ENCODE measurements around the gene TMEM150A.
"Not testable (repeated sequence)": the region's sequence is repeated elsewhere in the genome, so short reads cannot be mapped to it uniquely, and the experiment has no call there.

The TMEM150A gene

GRCh38 chr2:85592299-85592698 lies 10.2 kb downstream of the TMEM150A start:
- not testable (repeated sequence) for DNase-seq

GRCh38 chr2:85591563-85591962 lies 10.9 kb downstream of the TMEM150A start:
- no peak for DNase-seq

- no peak for DNase-seq
Measured at GRCh38 chr2:85590950-85591349, 11.5 kb downstream of the TMEM150A start.

DNA sequence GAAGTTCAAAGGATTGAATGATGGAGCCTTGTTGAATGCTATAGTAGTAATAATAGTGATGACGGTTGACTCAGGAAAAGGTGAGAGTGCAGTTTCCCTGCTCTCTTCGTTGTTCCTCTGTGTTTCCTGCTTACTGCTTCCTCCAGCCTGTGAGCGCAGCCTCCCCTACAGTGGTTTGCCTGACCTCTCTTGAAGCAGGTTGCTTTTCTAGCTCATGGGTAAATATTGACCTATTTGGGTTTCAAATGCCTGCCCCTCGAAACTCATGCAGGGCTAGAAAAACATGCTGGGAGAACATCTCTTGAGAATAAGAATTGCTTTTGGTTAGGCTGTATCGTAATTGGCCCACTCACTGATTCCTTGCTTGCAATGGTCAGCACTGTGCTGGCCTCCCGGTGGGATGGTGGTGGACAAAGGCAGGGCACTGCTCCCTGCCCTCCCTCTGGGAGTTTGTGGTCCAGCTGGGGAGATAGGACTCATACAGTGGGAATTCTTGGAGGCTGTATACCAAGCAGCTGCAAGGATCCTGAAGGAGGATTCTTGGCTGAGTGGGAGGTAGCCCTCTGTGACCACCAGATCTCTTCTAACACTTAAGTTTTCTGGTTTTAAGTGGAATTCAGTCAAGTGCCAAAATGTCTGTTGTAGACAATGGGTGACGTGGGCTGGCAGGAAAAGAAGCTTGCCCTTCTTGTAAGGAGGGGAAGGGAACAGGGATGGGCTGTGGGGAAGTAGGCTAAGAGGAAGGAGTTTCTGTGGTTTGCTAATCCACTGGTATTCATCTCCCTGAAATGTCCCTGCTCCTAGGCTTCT lies 12.3 kb downstream of the TMEM150A start:
- peak; percentile 83 to 87 (median 83) for DNase-seq

DNA sequence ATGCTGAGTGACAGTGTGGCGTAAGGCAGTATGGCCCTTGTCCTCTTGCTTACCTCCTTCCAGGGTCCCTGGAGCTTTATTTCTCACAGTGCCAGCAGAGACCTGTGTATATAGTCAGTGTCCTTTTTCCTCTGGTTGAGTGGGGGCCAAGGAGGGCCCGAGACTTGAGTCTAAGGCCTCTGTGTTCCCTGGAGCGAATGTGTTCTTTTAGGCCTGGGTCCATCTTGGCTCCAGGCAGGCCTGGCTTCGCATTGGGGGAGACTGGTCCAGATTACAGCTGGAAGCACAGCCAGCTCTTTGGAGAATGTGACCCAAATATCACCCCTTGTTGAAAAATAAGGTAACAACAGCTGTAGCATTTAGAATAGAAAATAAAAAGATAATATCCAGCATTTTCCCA lies 13.3 kb downstream of the TMEM150A start:
- DNase-seq = no peak

- DNase-seq = no peak
Measured at GRCh38 chr2:85588645-85589044, 13.9 kb downstream of the TMEM150A start.

DNA sequence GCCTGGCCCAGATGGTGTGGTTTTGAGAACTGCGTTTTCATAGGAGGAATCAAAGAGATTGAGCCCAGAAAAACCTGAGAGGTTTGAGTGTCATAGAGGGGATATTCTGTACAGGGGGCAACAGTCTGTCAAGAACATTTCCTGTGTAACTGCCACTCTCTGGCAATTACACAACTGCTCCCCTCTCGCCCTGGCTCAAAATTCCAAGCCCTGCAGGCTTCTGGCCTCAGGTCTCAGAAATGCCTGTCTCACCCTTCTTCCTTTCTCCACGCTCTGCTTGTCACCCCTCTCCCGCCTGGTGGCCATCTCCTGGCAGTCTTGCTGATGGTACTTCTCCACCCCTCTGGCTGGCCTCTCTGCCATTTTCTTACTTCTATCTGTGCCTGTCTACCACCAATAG lies 14.3 kb downstream of the TMEM150A start:
- peak in 1 of 3 donors; percentile 35 for DNase-seq

DNA sequence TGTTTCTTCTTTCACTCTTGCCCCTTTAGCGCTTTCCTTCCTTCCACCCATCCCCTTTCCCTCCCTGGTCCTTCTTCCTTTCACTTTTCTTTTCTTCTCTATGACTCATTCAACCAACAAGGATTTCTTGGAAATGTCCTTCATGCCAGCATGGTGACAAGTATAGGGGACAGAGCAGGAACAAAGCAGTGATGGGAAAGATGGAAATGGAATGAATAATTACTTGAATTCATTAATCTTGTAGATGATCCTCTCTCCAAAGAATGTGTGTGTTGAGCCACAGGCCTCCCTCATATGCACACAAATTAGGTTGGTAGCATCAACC lies 16.8 kb downstream of the TMEM150A start:
- DNase-seq = peak; percentile 55 to 86 (median 59)

GRCh38 chr2:85584857-85585780 lies 17.4 kb downstream of the TMEM150A start:
- peak in 1 of 3 donors; percentile 54 for DNase-seq

- peak in 2 of 3 donors; percentile 45 to 63 for DNase-seq
Measured at GRCh38 chr2:85584354-85584856, 18.1 kb downstream of the TMEM150A start, which contains the start of gene VAMP5. Gene VAMP5, plus strand, starts transcription at chr2:85584431. Its CDS starts 60 bp downstream, at chr2:85584491.

DNA sequence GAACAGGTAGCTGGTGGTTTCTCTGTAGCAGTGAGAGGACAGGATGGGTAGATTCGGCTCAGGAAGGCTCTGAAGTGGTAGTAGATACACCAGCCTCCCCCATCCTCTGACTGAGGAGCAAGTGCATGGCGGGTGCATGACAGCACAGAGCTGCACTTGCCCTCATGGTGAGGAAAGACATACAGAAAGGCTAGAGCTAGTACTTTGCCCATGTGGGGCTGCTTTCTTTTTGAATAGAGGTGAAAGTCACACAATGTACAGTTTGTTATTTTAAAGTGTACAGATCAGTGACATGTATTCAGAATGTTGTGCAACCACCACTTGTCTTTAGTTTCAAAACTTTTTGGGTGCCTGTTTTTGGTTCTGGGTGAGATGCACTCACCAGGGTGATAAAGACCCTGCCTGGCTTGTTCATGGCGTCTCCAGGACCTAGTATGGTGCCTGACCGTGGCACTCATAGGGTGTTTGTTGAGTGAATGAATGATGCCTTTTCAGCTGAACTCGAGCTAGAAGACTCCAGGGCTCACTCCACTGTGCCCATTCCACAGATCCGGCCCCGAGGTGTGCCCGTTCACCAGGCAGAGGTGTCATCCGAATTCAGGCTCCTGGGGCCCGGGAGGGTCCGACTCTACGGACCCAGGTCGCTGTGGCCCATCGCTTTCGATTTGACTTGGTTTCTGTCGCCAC lies 18.7 kb downstream of the TMEM150A start:
- DNase-seq = no peak

DNA sequence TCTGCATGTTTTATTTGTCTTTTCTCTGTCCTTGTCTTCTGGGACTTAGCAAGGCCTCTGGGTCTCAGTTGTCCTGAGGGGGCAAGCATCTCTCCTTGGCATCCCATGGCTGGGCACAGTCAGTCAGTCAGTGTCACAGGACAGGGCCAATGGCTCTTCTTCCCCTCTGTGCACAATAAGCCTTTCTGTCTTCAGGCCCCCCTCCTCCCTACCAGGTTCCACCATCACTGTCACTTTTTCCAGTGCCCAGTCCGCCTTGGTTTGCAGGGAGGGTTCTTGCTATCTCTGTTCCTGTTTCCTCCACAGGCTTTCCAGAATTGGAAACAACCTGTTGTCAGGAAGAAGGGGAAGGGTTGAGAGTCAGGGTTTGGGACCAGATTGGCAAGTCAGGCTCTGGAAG lies 20.0 kb downstream of the TMEM150A start:
- peak in 1 of 3 donors; percentile 45 for DNase-seq

GRCh38 chr2:85580206-85580605 lies 22.3 kb downstream of the TMEM150A start:
- DNase-seq = no peak

DNA sequence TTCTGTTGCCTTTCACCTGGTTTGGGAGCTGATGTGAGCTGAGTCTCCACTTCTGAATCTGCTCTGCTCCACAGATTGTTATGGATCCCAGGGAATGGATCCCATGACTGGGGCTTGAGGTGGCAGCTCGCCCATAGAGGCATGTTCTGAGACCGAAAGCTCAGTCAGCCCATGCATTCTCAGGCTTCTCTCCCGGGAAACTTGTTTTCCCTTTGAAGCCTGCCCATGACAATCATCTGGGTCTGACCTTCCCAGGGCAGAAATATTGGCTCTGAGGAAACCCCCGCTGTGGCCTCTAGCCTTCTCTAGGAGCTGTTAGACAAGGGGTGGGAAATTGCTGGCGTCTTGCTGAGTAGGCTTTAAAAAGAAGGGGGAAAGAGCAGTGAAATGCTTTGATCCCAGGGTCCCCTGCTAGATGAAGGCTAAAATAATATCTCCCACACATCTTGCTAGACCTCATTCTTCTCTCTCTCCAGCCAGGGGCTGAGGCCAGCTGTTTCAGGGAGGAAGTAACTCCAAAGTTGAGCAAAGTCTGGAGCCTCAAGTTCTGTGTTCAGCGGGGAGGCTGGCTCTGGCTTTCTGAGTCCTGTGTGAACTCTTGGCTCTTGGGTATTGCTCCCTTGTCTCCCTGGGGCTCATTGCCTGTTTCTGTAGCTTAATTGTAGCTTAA lies 23.1 kb downstream of the TMEM150A start:
- DNase-seq = peak; percentile 70 to 72 (median 71)

DNA sequence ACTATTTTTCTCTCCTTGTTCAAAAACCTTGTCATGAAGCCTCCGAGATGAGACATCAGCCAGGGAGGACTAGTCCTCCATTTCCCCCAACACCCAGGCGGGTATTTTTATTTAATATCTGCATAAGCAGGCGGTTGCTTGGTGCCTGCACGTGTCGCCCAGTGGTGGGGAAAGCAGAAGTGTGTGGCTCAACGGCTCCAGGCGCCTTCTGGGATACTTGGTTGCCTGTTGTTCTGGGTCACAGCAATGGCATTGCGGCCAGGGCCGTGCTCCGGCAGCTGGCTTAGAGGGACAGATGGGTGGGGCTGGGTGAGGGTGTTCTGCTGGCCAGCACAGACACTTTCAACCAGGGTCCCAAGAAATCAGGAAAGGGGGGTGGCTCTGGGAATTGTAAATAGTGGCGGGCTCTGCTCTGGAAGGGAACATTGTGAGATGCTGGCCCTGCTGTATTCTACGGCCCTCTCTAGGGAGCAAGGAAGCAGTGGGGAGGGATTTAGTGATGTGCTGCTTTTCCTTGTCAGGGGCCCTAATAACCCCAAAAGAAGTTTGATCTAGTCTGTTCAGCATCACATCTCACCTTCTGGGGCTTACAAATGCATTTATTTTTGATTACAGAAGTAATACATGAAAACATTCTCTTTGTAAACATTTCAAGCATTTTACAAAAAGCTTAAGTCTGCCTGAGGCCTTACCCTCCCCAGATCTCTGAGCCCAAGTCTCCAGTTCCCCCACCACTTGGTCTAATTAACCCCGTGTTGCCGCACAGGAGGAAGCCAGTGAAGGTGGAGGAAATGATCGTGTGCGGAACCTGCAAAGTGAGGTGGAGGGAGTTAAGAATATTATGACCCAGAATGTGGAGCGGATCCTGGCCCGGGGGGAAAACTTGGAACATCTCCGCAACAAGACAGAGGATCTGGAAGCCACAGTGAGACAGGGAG lies 24.0 kb downstream of the TMEM150A start:
- DNase-seq = peak; percentile 73 to 82 (median 81)

GRCh38 chr2:85577386-85578242 lies 24.9 kb downstream of the TMEM150A start, which contains the start of gene VAMP8:
Gene VAMP8, plus strand, starts transcription at chr2:85577586. Its CDS starts 61 bp downstream, at chr2:85577647.
- peak; percentile 55 to 72 (median 60) for DNase-seq

DNA sequence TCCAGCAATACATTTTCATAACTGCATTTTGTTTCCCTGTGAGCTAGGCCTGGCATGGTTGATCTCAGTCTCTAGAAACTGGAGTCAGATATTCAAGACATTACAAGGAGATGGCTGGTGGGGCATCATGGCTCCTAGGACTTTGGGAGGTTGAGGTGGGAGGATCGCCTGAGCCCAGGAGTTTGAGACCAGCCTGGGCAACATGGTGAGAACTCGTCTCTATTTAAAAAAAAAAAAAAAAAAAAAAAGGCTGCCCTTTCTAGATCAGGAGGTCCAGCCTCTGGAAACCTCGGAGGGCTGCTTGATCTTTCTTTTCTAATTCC lies 25.5 kb downstream of the TMEM150A start:
- DNase-seq = no peak

- no peak for DNase-seq
Measured at GRCh38 chr2:85575739-85576138, 26.8 kb downstream of the TMEM150A start.

DNA sequence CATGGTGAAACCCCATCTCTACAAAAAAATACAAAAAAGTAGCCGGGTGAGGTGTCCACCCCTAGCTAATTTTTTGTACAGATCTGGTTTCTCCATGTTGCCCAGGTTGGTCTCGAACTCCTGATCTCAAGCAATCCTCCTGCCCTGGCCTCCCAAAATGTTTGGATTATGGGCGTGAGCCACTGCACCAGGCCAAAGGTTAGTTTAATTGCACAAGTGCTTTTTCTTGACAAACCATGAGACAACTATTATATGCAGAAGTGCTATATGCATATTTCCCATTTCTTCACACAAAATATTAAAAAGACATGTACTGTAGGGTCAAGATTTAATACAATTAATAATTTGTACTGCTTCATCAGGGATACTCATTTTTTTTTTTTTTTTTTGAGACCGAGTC lies 36.2 kb downstream of the TMEM150A start:
- no peak for DNase-seq

DNA sequence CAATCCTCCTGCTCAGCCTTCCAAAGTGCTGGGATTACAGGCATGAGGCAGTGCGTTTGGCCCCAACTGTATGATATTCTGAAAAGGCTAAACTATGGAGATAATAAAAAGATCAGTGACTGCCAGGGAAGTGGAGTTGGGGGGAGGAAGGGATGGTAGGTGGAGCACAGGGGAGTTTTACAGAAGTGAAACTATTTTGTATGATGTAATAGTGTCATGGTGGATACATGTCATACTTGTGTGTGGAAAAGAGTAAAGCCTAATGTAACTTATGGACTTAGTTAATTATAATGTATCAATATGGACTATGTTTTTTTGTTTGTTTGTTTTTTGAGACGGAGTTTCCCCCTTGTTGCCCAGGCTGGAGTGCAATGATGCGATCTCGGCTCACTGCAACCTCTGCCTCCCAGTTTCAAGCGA lies 38.3 kb downstream of the TMEM150A start:
- DNase-seq = peak; percentile 72 to 89 (median 87)
